ENCODE measurements around the gene HOXB1. TPM values are rescaled to one million over a fixed set of nuclear protein-coding genes. Genes with fewer than 3 reads are reported as not detected.

The HOXB1 gene
- total and polyA plus RNA-seq, 4 donors, result not detected

DNA sequence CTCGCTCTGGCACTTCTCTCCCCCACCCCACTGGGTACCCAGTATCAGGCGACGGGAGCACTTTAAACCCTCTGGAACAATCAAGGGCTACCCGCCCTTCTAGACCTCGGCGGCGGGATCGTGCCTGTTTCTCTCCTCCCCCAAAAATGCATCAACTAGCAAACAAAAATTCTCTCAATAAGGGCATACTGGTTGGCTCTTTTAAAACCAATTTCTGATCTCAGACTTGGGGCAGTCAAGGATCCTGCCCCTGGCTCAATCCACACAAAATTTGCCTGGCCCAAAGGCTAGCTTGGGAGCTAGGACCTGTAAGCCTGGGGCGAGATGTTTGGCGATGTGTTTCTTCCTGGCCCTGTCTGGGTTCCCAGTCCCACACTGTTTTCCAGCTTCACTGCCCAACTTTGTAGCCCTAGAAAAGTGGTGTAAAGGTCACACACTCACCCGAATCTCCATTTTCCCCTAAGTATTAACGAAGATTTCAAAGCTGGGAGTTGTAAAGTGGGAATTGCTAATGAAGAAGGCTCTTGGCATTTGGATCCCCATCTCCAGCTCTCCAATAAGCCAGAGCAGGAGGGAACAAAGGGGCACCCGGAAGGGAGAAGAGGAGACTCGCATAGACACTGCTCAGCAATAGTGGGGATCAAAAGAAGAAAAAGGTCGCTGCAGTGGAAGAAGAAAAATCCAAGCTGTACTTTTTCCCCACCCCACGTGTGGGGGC lies 28.5 kb upstream of the HOXB1 start:
- Histone ChIP-seq H3K9me3 (ENCODE audit: control insufficient read depth in 4 of 4, low read length in 3 of 4) (no peaks in the 10 kb centered on the region), H3K36me3 (ENCODE audit: control insufficient read depth in 4 of 4, insufficient read depth in 3 of 4, low read depth in 1 of 4, low read length in 3 of 4) (no peaks in the 10 kb centered on the region), H3K27me3 (ENCODE audit: control insufficient read depth in 4 of 4, insufficient read depth in 4 of 4, low read length in 3 of 4) (peaks cover 3 to 11% (median 3%) of the 10 kb centered on the region in 4 donors), H3K4me3 (ENCODE audit: low read depth in 1 of 3, low read length in 3 of 3) (no peak overlapping the region), H3K4me1 (ENCODE audit: control insufficient read depth in 4 of 4, insufficient read depth in 4 of 4, low read length in 3 of 4) (no peaks in the 10 kb centered on the region), H3K27ac (ENCODE audit: low read depth in 1 of 2, low read length in 2 of 2) (peak overlapping the region; percentile 6 to 18), H3K9ac (ENCODE audit: low read depth in 1 of 2, low read length in 2 of 2) (no peak overlapping the region)
- TF ChIP-seq JUND (IDR thresholded peaks at IDR 0.05) (no peak), YY1 (IDR thresholded peaks at IDR 0.05) (no peak)
- DNase-seq (ENCODE audit: low spot score), result no peak
- 29% methylated on average over 16 of the region's 16 CpGs for WGBS

DNA sequence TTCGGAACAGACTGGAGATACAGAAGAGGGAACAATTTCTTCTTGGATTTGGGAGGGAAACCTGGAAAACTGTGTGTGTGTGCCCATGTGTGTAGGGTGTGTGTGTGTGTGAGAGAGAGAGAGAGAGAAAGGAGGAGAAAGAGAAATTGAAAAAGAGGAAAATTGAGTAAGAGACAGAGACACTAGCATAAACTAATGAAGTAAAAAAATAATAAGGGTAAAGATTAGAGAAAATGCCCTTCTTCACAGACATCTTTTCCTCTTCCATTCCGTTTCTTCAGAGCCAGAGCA lies 28.0 kb upstream of the HOXB1 start:
- Histone ChIP-seq H3K27me3 (ENCODE audit: control insufficient read depth in 4 of 4, insufficient read depth in 4 of 4, low read length in 3 of 4) (peaks cover 2 to 11% (median 3%) of the 10 kb centered on the region in 4 donors), H3K4me3 (ENCODE audit: low read depth in 1 of 3, low read length in 3 of 3) (no peak overlapping the region), H3K4me1 (ENCODE audit: control insufficient read depth in 4 of 4, insufficient read depth in 4 of 4, low read length in 3 of 4) (no peaks in the 10 kb centered on the region), H3K36me3 (ENCODE audit: control insufficient read depth in 4 of 4, insufficient read depth in 3 of 4, low read depth in 1 of 4, low read length in 3 of 4) (no peaks in the 10 kb centered on the region), H3K9ac (ENCODE audit: low read depth in 1 of 2, low read length in 2 of 2) (no peak overlapping the region), H3K27ac (ENCODE audit: low read depth in 1 of 2, low read length in 2 of 2) (no peak overlapping the region), H3K9me3 (ENCODE audit: control insufficient read depth in 4 of 4, low read length in 3 of 4) (no peaks in the 10 kb centered on the region)
- TF ChIP-seq FOXA1 (IDR thresholded peaks at IDR 0.05) (no peak), NR2F2 (IDR thresholded peaks at IDR 0.05) (no peak), HNF4A (conservative IDR thresholded peaks at IDR 0.05) (no peak), HNF4G (IDR thresholded peaks at IDR 0.05) (no peak), RXRA (IDR thresholded peaks at IDR 0.05) (no peak), GABPA (IDR thresholded peaks at IDR 0.05 in 1 of 2, conservative IDR thresholded peaks at IDR 0.05 in 1 of 2) (no peak)
- TF ChIP-seq, protein P1, sequence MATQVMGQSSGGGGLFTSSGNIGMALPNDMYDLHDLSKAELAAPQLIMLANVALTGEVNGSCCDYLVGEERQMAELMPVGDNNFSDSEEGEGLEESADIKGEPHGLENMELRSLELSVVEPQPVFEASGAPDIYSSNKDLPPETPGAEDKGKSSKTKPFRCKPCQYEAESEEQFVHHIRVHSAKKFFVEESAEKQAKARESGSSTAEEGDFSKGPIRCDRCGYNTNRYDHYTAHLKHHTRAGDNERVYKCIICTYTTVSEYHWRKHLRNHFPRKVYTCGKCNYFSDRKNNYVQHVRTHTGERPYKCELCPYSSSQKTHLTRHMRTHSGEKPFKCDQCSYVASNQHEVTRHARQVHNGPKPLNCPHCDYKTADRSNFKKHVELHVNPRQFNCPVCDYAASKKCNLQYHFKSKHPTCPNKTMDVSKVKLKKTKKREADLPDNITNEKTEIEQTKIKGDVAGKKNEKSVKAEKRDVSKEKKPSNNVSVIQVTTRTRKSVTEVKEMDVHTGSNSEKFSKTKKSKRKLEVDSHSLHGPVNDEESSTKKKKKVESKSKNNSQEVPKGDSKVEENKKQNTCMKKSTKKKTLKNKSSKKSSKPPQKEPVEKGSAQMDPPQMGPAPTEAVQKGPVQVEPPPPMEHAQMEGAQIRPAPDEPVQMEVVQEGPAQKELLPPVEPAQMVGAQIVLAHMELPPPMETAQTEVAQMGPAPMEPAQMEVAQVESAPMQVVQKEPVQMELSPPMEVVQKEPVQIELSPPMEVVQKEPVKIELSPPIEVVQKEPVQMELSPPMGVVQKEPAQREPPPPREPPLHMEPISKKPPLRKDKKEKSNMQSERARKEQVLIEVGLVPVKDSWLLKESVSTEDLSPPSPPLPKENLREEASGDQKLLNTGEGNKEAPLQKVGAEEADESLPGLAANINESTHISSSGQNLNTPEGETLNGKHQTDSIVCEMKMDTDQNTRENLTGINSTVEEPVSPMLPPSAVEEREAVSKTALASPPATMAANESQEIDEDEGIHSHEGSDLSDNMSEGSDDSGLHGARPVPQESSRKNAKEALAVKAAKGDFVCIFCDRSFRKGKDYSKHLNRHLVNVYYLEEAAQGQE (IDR thresholded peaks at IDR 0.05), result no peak
- TF ChIP-seq, protein P2, sequence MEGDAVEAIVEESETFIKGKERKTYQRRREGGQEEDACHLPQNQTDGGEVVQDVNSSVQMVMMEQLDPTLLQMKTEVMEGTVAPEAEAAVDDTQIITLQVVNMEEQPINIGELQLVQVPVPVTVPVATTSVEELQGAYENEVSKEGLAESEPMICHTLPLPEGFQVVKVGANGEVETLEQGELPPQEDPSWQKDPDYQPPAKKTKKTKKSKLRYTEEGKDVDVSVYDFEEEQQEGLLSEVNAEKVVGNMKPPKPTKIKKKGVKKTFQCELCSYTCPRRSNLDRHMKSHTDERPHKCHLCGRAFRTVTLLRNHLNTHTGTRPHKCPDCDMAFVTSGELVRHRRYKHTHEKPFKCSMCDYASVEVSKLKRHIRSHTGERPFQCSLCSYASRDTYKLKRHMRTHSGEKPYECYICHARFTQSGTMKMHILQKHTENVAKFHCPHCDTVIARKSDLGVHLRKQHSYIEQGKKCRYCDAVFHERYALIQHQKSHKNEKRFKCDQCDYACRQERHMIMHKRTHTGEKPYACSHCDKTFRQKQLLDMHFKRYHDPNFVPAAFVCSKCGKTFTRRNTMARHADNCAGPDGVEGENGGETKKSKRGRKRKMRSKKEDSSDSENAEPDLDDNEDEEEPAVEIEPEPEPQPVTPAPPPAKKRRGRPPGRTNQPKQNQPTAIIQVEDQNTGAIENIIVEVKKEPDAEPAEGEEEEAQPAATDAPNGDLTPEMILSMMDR (IDR thresholded peaks at IDR 0.05; ENCODE audit: low read depth, low read length, missing input control), result no peak
- no peak for DNase-seq (ENCODE audit: low spot score)
- 28% methylated on average over 2 of the region's 2 CpGs for WGBS

DNA sequence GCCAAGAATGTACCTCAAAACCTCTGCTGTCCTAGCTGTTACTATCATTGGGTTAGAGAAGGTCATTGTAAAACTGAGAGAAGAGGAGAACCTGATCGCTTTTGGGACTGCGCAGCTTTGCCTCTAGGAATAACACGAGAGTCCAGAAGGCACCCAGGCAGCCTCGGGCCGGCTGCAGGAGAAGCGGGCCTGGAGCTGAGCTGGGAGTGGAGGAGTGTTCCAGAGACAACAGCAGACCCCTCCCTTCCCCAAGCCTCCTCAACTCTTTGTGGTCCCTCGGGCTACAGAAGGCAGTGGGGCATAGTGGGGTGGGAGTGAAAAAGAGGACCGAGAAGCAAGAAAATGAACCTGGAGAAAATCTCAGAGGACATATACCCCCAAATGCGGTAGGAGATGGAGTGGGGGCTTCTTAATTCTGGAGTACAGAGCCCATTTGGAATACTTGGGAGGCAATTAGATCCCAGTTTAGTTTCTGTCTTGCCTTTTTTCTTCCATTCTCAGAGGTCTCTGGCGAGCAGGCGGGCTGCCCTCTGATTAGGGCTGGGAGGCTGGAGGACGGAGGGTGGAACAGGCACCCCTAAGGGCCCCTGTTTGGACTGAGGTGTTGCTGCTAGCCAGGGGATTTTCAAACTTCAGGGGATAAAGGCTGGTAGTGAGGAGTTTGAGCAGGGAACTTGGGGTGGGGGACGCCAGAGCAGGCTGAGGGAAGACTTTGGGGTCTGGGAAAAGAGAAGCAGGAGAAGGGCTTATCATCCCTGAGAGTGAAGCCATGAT lies 27.4 kb upstream of the HOXB1 start:
- WGBS, result 30% methylated on average over 13 of the region's 13 CpGs
- TF ChIP-seq SP1 (IDR thresholded peaks at IDR 0.05), result no peak
- TF ChIP-seq, protein P1 (IDR thresholded peaks at IDR 0.05), result no peak
- TF ChIP-seq RAD21 (IDR thresholded peaks at IDR 0.05), result no peak
- TF ChIP-seq GABPA (IDR thresholded peaks at IDR 0.05 in 1 of 2, conservative IDR thresholded peaks at IDR 0.05 in 1 of 2), result no peak
- TF ChIP-seq JUND (IDR thresholded peaks at IDR 0.05), result no peak
- no peak for TF ChIP-seq FOXA1 (IDR thresholded peaks at IDR 0.05)
- no peak for TF ChIP-seq TAF1 (conservative IDR thresholded peaks at IDR 0.05)
- TF ChIP-seq, protein P3, sequence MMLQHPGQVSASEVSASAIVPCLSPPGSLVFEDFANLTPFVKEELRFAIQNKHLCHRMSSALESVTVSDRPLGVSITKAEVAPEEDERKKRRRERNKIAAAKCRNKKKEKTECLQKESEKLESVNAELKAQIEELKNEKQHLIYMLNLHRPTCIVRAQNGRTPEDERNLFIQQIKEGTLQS (IDR thresholded peaks at IDR 0.05), result no peak
- no peak for TF ChIP-seq YY1 (IDR thresholded peaks at IDR 0.05)
- no peak for TF ChIP-seq RXRA (IDR thresholded peaks at IDR 0.05)
- TF ChIP-seq EGR1 (IDR thresholded peaks at IDR 0.05; ENCODE audit: low read depth in 2 of 2), result no peak

More for the DNA sequence above, 27.4 kb upstream of the HOXB1 start:
- H3K4me3 ChIP-seq (ENCODE audit: low read depth in 1 of 3, low read length in 3 of 3), result no peak overlapping the region
- peaks cover 0 to 8% (median 3%) of the 10 kb centered on the region in 4 donors for H3K27me3 ChIP-seq (ENCODE audit: control insufficient read depth in 4 of 4, insufficient read depth in 4 of 4, low read length in 3 of 4)
- DNase-seq (ENCODE audit: low spot score), result no peak
- H3K9ac ChIP-seq (ENCODE audit: low read depth in 1 of 2, low read length in 2 of 2), result no peak overlapping the region
- no peaks in the 10 kb centered on the region for H3K9me3 ChIP-seq (ENCODE audit: control insufficient read depth in 4 of 4, low read length in 3 of 4)
- peak overlapping the region in 1 of 2 donors; percentile 10 for H3K27ac ChIP-seq (ENCODE audit: low read depth in 1 of 2, low read length in 2 of 2)
- H3K4me1 ChIP-seq (ENCODE audit: control insufficient read depth in 4 of 4, insufficient read depth in 4 of 4, low read length in 3 of 4), result no peaks in the 10 kb centered on the region
- H3K36me3 ChIP-seq (ENCODE audit: control insufficient read depth in 4 of 4, insufficient read depth in 3 of 4, low read depth in 1 of 4, low read length in 3 of 4), result no peaks in the 10 kb centered on the region
